Natural killer cell (primary cell): ENCODE measurements around the gene SMAGP. TPM values are rescaled to one million over a fixed set of nuclear protein-coding genes. Genes with fewer than 3 reads are reported as not detected.

Experiments used
- ATAC-seq, 3 donors: fragments of 150-1000 bp in 2 of 3; fragments of 200-7000 bp in 1 of 3; cut with Tn5 transposase; 1 replicate in 1 of 3; 2 replicates in 2 of 3; pipeline ENCODE4 v1.10.0; 2021; ENCODE audit warnings: mild to moderate bottlenecking in 2 of 3, moderate library complexity in 2 of 3
- DNase-seq, 2 donors: peaks; one replicate each; pipeline versions ENCODE4 v3.0.0 to v3.0.0-alpha.2; 2013 to 2021; ENCODE audit warnings: mixed read lengths in 1 of 2
- H3K27ac ChIP-seq: one replicate; pipeline ENCODE4 v1.5.1; 2013; ENCODE audit warnings: mild to moderate bottlenecking, low read length
- H3K27me3 ChIP-seq: one replicate; pipeline ENCODE4 v1.6.1; 2013; ENCODE audit warnings: low read length; ENCODE audit not compliant: control insufficient read depth, insufficient read depth
- H3K36me3 ChIP-seq: one replicate; pipeline ENCODE4 v1.6.1; 2013; ENCODE audit warnings: low read length; ENCODE audit not compliant: control insufficient read depth, insufficient read depth
- H3K4me1 ChIP-seq: one replicate; pipeline ENCODE4 v1.6.1; 2013; ENCODE audit warnings: low read length; ENCODE audit not compliant: control insufficient read depth, insufficient read depth
- H3K4me3 ChIP-seq: one replicate; pipeline ENCODE4 v1.5.1; 2013; ENCODE audit warnings: low read length
- H3K9me3 ChIP-seq: one replicate; pipeline ENCODE4 v1.6.1; 2013; ENCODE audit warnings: low read length; ENCODE audit not compliant: control insufficient read depth, insufficient read depth
- H3K27ac Mint-ChIP-seq, 2 donors: one replicate each; pipeline ENCODE4 v1.8.0; 2022; ENCODE audit warnings: mild to moderate bottlenecking in 2 of 2, mixed read lengths in 2 of 2, moderate library complexity in 1 of 2
- H3K27me3 Mint-ChIP-seq, 2 donors: one replicate each; pipeline ENCODE4 v1.8.0; 2022; ENCODE audit warnings: low read depth in 2 of 2, mixed read lengths in 2 of 2
- H3K36me3 Mint-ChIP-seq: one replicate; pipeline ENCODE4 v1.8.0; 2022; ENCODE audit warnings: mixed read lengths
- H3K4me1 Mint-ChIP-seq, 2 donors: one replicate each; pipeline ENCODE4 v1.8.0; 2022; ENCODE audit warnings: mixed read lengths in 2 of 2
- H3K4me3 Mint-ChIP-seq: one replicate; pipeline ENCODE4 v1.8.0; 2022; ENCODE audit warnings: mild to moderate bottlenecking, moderate library complexity, mixed read lengths
- H3K9me3 Mint-ChIP-seq, 2 donors: one replicate each; pipeline ENCODE4 v1.8.0; 2022; ENCODE audit warnings: mixed read lengths in 2 of 2
- CTCF ChIP-seq: fragments of 200-600 bp; IDR thresholded peaks from one replicate; pipeline ENCODE4 v1.8.0; 2022; ENCODE audit warnings: antibody characterized with exemption
- whole genome bisulfite sequencing: methylation state at CpG from one replicate; pipeline ENCODE4 v1.1.7; 2013; ENCODE audit warnings: missing lambda C conversion rate; ENCODE audit not compliant: insufficient coverage; 5-methylcytosine and 5-hydroxymethylcytosine counted together
- intact Hi-C: fragments of 100-400 bp; cut with micrococcal nuclease; formaldehyde crosslinking; loops from one replicate; pipeline ENCODE4 v1.14.2; 2022
- total RNA-seq, 4 donors: library from RNA; stranded (reverse); fragments of 120-200 nt in 1 of 4; gene quantifications; one replicate each; pipeline versions ENCODE4 v1.2.3 to v1.2.4, GENCODE V29; 2013 to 2022

The SMAGP gene
- total RNA-seq, 3 donors from 2014 or later (not counting 1 experiment from before 2014, with no cell fraction given): 6.5 to 26.2 (median 19.0) TPM

- Histone ChIP-seq H3K27me3 (no peaks in the 10 kb centered on the region), H3K9me3 (no peaks in the 10 kb centered on the region), H3K27ac (no peak overlapping the region), H3K4me1 (no peaks in the 10 kb centered on the region), H3K36me3 (no peaks in the 10 kb centered on the region), H3K4me3 (no peak overlapping the region)
- intact Hi-C loops: no loop called here
- Mint-ChIP-seq H3K4me1 (no peaks in the 10 kb centered on the region), H3K36me3 (no peaks in the 10 kb centered on the region), H3K9me3 (no peaks in the 10 kb centered on the region), H3K27ac (no peak overlapping the region), H3K27me3 (no peaks in the 10 kb centered on the region), H3K4me3 (no peak overlapping the region)
- TF ChIP-seq CTCF: no peak
- ATAC-seq (no peak), DNase-seq (no peak)
- 95% methylated on average over 10 of the region's 10 CpGs for WGBS
These were observed 70.8 kb downstream of the SMAGP start for GRCh38 chr12:51199366-51199945.

- no peak for DNase-seq
- no peak overlapping the region for H3K4me3 ChIP-seq
- no peak overlapping the region for H3K27ac ChIP-seq
- Mint-ChIP-seq H3K4me1 (no peaks in the 10 kb centered on the region), H3K9me3 (no peaks in the 10 kb centered on the region), H3K27ac (no peak overlapping the region), H3K4me3 (no peak overlapping the region), H3K27me3 (no peaks in the 10 kb centered on the region), H3K36me3 (no peaks in the 10 kb centered on the region)
- ATAC-seq: no peak
- no peaks in the 10 kb centered on the region for H3K4me1 ChIP-seq
- intact Hi-C loops: no loop called here
- 91% methylated on average over 16 of the region's 16 CpGs for WGBS
- no peaks in the 10 kb centered on the region for H3K9me3 ChIP-seq
- no peaks in the 10 kb centered on the region for H3K27me3 ChIP-seq
- TF ChIP-seq CTCF: no peak
- no peaks in the 10 kb centered on the region for H3K36me3 ChIP-seq
These were observed 71.4 kb downstream of the SMAGP start for GRCh38 chr12:51198568-51199365.

GRCh38 chr12:51197736-51198567 is 72.3 kb downstream of the SMAGP start:
- Mint-ChIP-seq H3K36me3 (no peaks in the 10 kb centered on the region), H3K4me3 (no peak overlapping the region), H3K4me1 (no peaks in the 10 kb centered on the region), H3K27me3 (no peaks in the 10 kb centered on the region), H3K9me3 (no peaks in the 10 kb centered on the region), H3K27ac (no peak overlapping the region)
- DNase-seq (no peak), ATAC-seq (no peak)
- Histone ChIP-seq H3K27ac (no peak overlapping the region), H3K36me3 (no peaks in the 10 kb centered on the region), H3K27me3 (no peaks in the 10 kb centered on the region), H3K4me1 (no peaks in the 10 kb centered on the region), H3K4me3 (no peak overlapping the region), H3K9me3 (no peaks in the 10 kb centered on the region)
- intact Hi-C loops: no loop called here
- TF ChIP-seq CTCF: no peak
- 96% methylated on average over 36 of the region's 38 CpGs for WGBS
